Stimulated activated naive CD8-positive, alpha-beta T cell treated with anti-CD3 and anti-CD28 coated beads, Interleukin-15, Interleukin-2, amounts not matched to agents 100 ng/mL and 50 ng/mL, for 24 hours (primary cell): ENCODE measurements around the gene RBL2.
"Not testable (repeated sequence)": the region's sequence is repeated elsewhere in the genome, so short reads cannot be mapped to it uniquely, and the experiment has no call there.

Source experiments
- H3K27ac Mint-ChIP-seq: one replicate; pipeline ENCODE4 v1.8.0; 2021; ENCODE audit warnings: mild to moderate bottlenecking, mixed read lengths
- H3K27me3 Mint-ChIP-seq: one replicate; pipeline ENCODE4 v1.8.0; 2021; ENCODE audit warnings: mixed read lengths
- H3K36me3 Mint-ChIP-seq: one replicate; pipeline ENCODE4 v1.8.0; 2021; ENCODE audit warnings: low read depth, mixed read lengths
- H3K4me1 Mint-ChIP-seq: one replicate; pipeline ENCODE4 v1.8.0; 2021; ENCODE audit warnings: low read depth, mixed read lengths
- H3K4me3 Mint-ChIP-seq: one replicate; pipeline ENCODE4 v1.8.0; 2021; ENCODE audit warnings: mild to moderate bottlenecking, mixed read lengths
- H3K9me3 Mint-ChIP-seq: one replicate; pipeline ENCODE4 v1.8.0; 2021; ENCODE audit warnings: mixed read lengths

Gene RBL2

GRCh38 chr16:53509906-53510703 is 75.8 kb downstream of the RBL2 start:
- Mint-ChIP-seq H3K9me3 (no peaks in the 10 kb centered on the region), H3K27ac (no peak overlapping the region), H3K27me3 (peaks cover 4% of the 10 kb centered on the region), H3K4me1 (peaks cover 14% of the 10 kb centered on the region), H3K36me3 (peaks cover 7% of the 10 kb centered on the region), H3K4me3 (no peak overlapping the region)

GRCh38 chr16:53510704-53511070 is 76.4 kb downstream of the RBL2 start:
- H3K4me3 Mint-ChIP-seq = no peak overlapping the region
- H3K27me3 Mint-ChIP-seq = peaks cover 4% of the 10 kb centered on the region
- no peak overlapping the region for H3K27ac Mint-ChIP-seq
- no peaks in the 10 kb centered on the region for H3K9me3 Mint-ChIP-seq
- peaks cover 7% of the 10 kb centered on the region for H3K36me3 Mint-ChIP-seq
- peaks cover 18% of the 10 kb centered on the region for H3K4me1 Mint-ChIP-seq

GRCh38 chr16:53511084-53511402 is 76.8 kb downstream of the RBL2 start:
- no peaks in the 10 kb centered on the region for H3K9me3 Mint-ChIP-seq
- H3K36me3 Mint-ChIP-seq = peaks cover 7% of the 10 kb centered on the region
- H3K27me3 Mint-ChIP-seq = peaks cover 4% of the 10 kb centered on the region
- H3K4me1 Mint-ChIP-seq = peaks cover 21% of the 10 kb centered on the region
- H3K27ac Mint-ChIP-seq = no peak overlapping the region
- no peak overlapping the region for H3K4me3 Mint-ChIP-seq

- H3K27ac Mint-ChIP-seq = no peak overlapping the region
- peaks cover 7% of the 10 kb centered on the region for H3K36me3 Mint-ChIP-seq
- H3K27me3 Mint-ChIP-seq = peaks cover 4% of the 10 kb centered on the region
- H3K9me3 Mint-ChIP-seq = no peaks in the 10 kb centered on the region
- H3K4me1 Mint-ChIP-seq = peaks cover 22% of the 10 kb centered on the region
- H3K4me3 Mint-ChIP-seq = no peak overlapping the region
Observed at GRCh38 chr16:53511403-53512280, 77.4 kb downstream of the RBL2 start.

GRCh38 chr16:53512795-53513194 is 78.5 kb downstream of the RBL2 start:
- not testable (repeated sequence) for H3K36me3 Mint-ChIP-seq, H3K27me3 Mint-ChIP-seq, H3K27ac Mint-ChIP-seq, H3K4me3 Mint-ChIP-seq, H3K9me3 Mint-ChIP-seq
- peaks cover 31% of the 10 kb centered on the region for H3K4me1 Mint-ChIP-seq

GRCh38 chr16:53515259-53515658 is 81.0 kb downstream of the RBL2 start:
- H3K27ac Mint-ChIP-seq = no peak overlapping the region
- no peak overlapping the region for H3K4me3 Mint-ChIP-seq
- H3K9me3 Mint-ChIP-seq = no peaks in the 10 kb centered on the region
- H3K4me1 Mint-ChIP-seq = peaks cover 56% of the 10 kb centered on the region
- peaks cover 12% of the 10 kb centered on the region for H3K36me3 Mint-ChIP-seq
- peaks cover 4% of the 10 kb centered on the region for H3K27me3 Mint-ChIP-seq

GRCh38 chr16:53515811-53516210 is 81.5 kb downstream of the RBL2 start:
- Mint-ChIP-seq H3K4me1 (peaks cover 54% of the 10 kb centered on the region), H3K9me3 (no peaks in the 10 kb centered on the region), H3K27ac (no peak overlapping the region), H3K36me3 (peaks cover 12% of the 10 kb centered on the region), H3K27me3 (peaks cover 4% of the 10 kb centered on the region), H3K4me3 (no peak overlapping the region)

- Mint-ChIP-seq H3K27me3 (peaks cover 5% of the 10 kb centered on the region), H3K4me1 (peaks cover 54% of the 10 kb centered on the region), H3K36me3 (peaks cover 12% of the 10 kb centered on the region), H3K9me3 (no peaks in the 10 kb centered on the region), H3K4me3 (peak overlapping the region; percentile 81), H3K27ac (peak overlapping the region; percentile 92)
Observed at GRCh38 chr16:53517851-53518250, 83.6 kb downstream of the RBL2 start.

GRCh38 chr16:53518550-53519416 is 84.5 kb downstream of the RBL2 start:
- H3K4me1 Mint-ChIP-seq = peaks cover 54% of the 10 kb centered on the region
- H3K27ac Mint-ChIP-seq = peak overlapping the region; percentile 92
- peaks cover 10% of the 10 kb centered on the region for H3K27me3 Mint-ChIP-seq
- H3K36me3 Mint-ChIP-seq = peaks cover 12% of the 10 kb centered on the region
- peak overlapping the region; percentile 81 for H3K4me3 Mint-ChIP-seq
- no peaks in the 10 kb centered on the region for H3K9me3 Mint-ChIP-seq

- H3K36me3 Mint-ChIP-seq = peaks cover 5% of the 10 kb centered on the region
- peak overlapping the region; percentile 92 for H3K27ac Mint-ChIP-seq
- no peaks in the 10 kb centered on the region for H3K9me3 Mint-ChIP-seq
- H3K27me3 Mint-ChIP-seq = peaks cover 6% of the 10 kb centered on the region
- peak overlapping the region; percentile 81 for H3K4me3 Mint-ChIP-seq
- peaks cover 54% of the 10 kb centered on the region for H3K4me1 Mint-ChIP-seq
Observed at GRCh38 chr16:53519417-53520091, 85.3 kb downstream of the RBL2 start.

GRCh38 chr16:53523126-53523804 is 89.0 kb downstream of the RBL2 start:
- H3K36me3 Mint-ChIP-seq = peaks cover 5% of the 10 kb centered on the region
- no peaks in the 10 kb centered on the region for H3K9me3 Mint-ChIP-seq

GRCh38 chr16:53523971-53524548 is 89.8 kb downstream of the RBL2 start:
- H3K9me3 Mint-ChIP-seq = no peaks in the 10 kb centered on the region
- H3K4me3 Mint-ChIP-seq = no peak overlapping the region
- no peaks in the 10 kb centered on the region for H3K36me3 Mint-ChIP-seq
- no peak overlapping the region for H3K27ac Mint-ChIP-seq
- peaks cover 6% of the 10 kb centered on the region for H3K27me3 Mint-ChIP-seq
- H3K4me1 Mint-ChIP-seq = peaks cover 21% of the 10 kb centered on the region

More at GRCh38 chr16:53523126-53523804, 89.0 kb downstream of the RBL2 start:
- Mint-ChIP-seq H3K4me1 (peaks cover 28% of the 10 kb centered on the region), H3K27ac (no peak overlapping the region), H3K4me3 (no peak overlapping the region), H3K27me3 (peaks cover 6% of the 10 kb centered on the region)

- no peaks in the 10 kb centered on the region for H3K9me3 Mint-ChIP-seq
- no peak overlapping the region for H3K4me3 Mint-ChIP-seq
- no peaks in the 10 kb centered on the region for H3K36me3 Mint-ChIP-seq
- H3K27ac Mint-ChIP-seq = no peak overlapping the region
- peaks cover 6% of the 10 kb centered on the region for H3K4me1 Mint-ChIP-seq
- no peaks in the 10 kb centered on the region for H3K27me3 Mint-ChIP-seq
Observed at GRCh38 chr16:53528797-53529196, 94.5 kb downstream of the RBL2 start.
